Spleen (tissue), 7 donors: ENCODE measurements around the gene IMMP2L.

Source experiments
- CTCF ChIP-seq, 11 experiments: fragments of 200-600 bp in 7 of 11; fragments of 450-650 bp in 4 of 11; sonication (generic) in 4 of 11; IDR thresholded peaks in 8 of 11; conservative IDR thresholded peaks in 3 of 11; 1 replicate in 7 of 11; 2 replicates in 4 of 11; pipeline versions ENCODE4 v1.4.0 to v1.8.0; 2016 to 2021; ENCODE audit warnings: antibody characterized with exemption in 11 of 11, inconsistent platforms in 4 of 11, mild to moderate bottlenecking in 1 of 11
- POLR2A ChIP-seq, 3 donors: fragments of 450-650 bp; IDR thresholded peaks; one replicate each; pipeline ENCODE4 v1.5.1; 2017; ENCODE audit warnings: antibody characterized with exemption in 3 of 3, mild to moderate bottlenecking in 1 of 3
- donor health status: DM: no; HTN: no; CAD: no; lungs with moderate emphysema.
- donor health status: DM: no; HTN: no; CAD: no.
- donor health status: DM: no; HTN: no; CAD: no.

- TF ChIP-seq CTCF (IDR thresholded peaks at IDR 0.05 in 8 of 11, conservative IDR thresholded peaks at IDR 0.05 in 3 of 11) (no peak), POLR2A (IDR thresholded peaks at IDR 0.05) (no peak)
Observed at GRCh38 chr7:111282626-111283025, 279.7 kb downstream of the IMMP2L start.
